Neural cell (in vitro differentiated cells): ENCODE results near the gene ANP32A.

ENCODE experiments used
- CTCF ChIP-seq: fragments of 450-650 bp; IDR thresholded peaks from 2 replicates; pipeline ENCODE4 v1.5.1; 2014; ENCODE audit warnings: antibody characterized with exemption, mild to moderate bottlenecking, moderate library complexity; ENCODE audit not compliant: poor library complexity, severe bottlenecking
- EP300 ChIP-seq: fragments of 450-650 bp; conservative IDR thresholded peaks from 2 replicates; pipeline ENCODE4 v1.6.1; 2014; ENCODE audit warnings: antibody characterized with exemption, mild to moderate bottlenecking, moderate library complexity; ENCODE audit not compliant: poor library complexity, severe bottlenecking
- EZH2 ChIP-seq: fragments of 200-600, 300-800 bp; shearing (Covaris generic), sonication (generic); IDR thresholded peaks from 2 replicates; pipeline ENCODE4 v1.6.1; 2014; ENCODE audit warnings: antibody characterized with exemption, low read length, borderline replicate concordance, mild to moderate bottlenecking; ENCODE audit not compliant: insufficient read depth, poor library complexity, severe bottlenecking
- RAD21 ChIP-seq: fragments of 450-650 bp; conservative IDR thresholded peaks from 2 replicates; pipeline ENCODE4 v1.6.1; 2014; ENCODE audit warnings: antibody characterized with exemption, mild to moderate bottlenecking, moderate library complexity
- REST ChIP-seq: IDR thresholded peaks from 2 replicates; pipeline ENCODE4 v1.6.1; 2012; ENCODE audit warnings: borderline replicate concordance
- SMC3 ChIP-seq: fragments of 450-650 bp; conservative IDR thresholded peaks from 2 replicates; pipeline ENCODE4 v1.6.1; 2014; ENCODE audit warnings: antibody characterized with exemption, mild to moderate bottlenecking, moderate library complexity; ENCODE audit not compliant: poor library complexity
- TAF1 ChIP-seq: IDR thresholded peaks from 2 replicates; pipeline ENCODE4 v1.6.1; 2012; ENCODE audit warnings: low read depth

GRCh38 chr15:68822818-68823217, 2.1 kb upstream of the ANP32A start:
- no peak for TF ChIP-seq CTCF
- no peak for TF ChIP-seq EZH2
- no peak for TF ChIP-seq REST
- TF ChIP-seq TAF1, result no peak
- no peak for TF ChIP-seq EP300
- no peak for TF ChIP-seq SMC3
- no peak for TF ChIP-seq RAD21
